22Rv1 (cell line): ENCODE results near the gene BIN1.

Source experiments
- H3K27ac ChIP-seq: fragments of 450-650 bp; 2 replicates; pipeline ENCODE4 v1.5.1; 2017
- ZFX ChIP-seq: fragments of 450-650 bp; IDR thresholded peaks from 2 replicates; pipeline ENCODE4 v1.6.1; 2017; ENCODE audit warnings: antibody characterized with exemption, borderline replicate concordance
- TF ChIP-seq, protein P1 (sequence below): fragments of 450-650 bp; IDR thresholded peaks from 2 replicates; pipeline ENCODE4 v1.5.1; 2017; ENCODE audit warnings: mild to moderate bottlenecking

BIN1 gene

GRCh38 chr2:127078028-127078427, 28.9 kb downstream of the BIN1 start:
- TF ChIP-seq, protein P1, sequence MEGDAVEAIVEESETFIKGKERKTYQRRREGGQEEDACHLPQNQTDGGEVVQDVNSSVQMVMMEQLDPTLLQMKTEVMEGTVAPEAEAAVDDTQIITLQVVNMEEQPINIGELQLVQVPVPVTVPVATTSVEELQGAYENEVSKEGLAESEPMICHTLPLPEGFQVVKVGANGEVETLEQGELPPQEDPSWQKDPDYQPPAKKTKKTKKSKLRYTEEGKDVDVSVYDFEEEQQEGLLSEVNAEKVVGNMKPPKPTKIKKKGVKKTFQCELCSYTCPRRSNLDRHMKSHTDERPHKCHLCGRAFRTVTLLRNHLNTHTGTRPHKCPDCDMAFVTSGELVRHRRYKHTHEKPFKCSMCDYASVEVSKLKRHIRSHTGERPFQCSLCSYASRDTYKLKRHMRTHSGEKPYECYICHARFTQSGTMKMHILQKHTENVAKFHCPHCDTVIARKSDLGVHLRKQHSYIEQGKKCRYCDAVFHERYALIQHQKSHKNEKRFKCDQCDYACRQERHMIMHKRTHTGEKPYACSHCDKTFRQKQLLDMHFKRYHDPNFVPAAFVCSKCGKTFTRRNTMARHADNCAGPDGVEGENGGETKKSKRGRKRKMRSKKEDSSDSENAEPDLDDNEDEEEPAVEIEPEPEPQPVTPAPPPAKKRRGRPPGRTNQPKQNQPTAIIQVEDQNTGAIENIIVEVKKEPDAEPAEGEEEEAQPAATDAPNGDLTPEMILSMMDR, result no peak
- no peak for TF ChIP-seq ZFX

GRCh38 chr2:127076924-127077323, 30.0 kb downstream of the BIN1 start:
- no peak overlapping the region for H3K27ac ChIP-seq
- TF ChIP-seq, protein P1, result no peak
- no peak for TF ChIP-seq ZFX

More at GRCh38 chr2:127078028-127078427, 28.9 kb downstream of the BIN1 start:
- H3K27ac ChIP-seq, result no peak overlapping the region

- no peak for TF ChIP-seq ZFX
- TF ChIP-seq, protein P1, result no peak
- H3K27ac ChIP-seq, result no peak overlapping the region
These were observed 30.7 kb downstream of the BIN1 start for GRCh38 chr2:127076290-127076689.

- no peak overlapping the region for H3K27ac ChIP-seq
- no peak for TF ChIP-seq ZFX
- TF ChIP-seq, protein P1, result no peak
These were observed 31.1 kb downstream of the BIN1 start for GRCh38 chr2:127075821-127076220.

DNA sequence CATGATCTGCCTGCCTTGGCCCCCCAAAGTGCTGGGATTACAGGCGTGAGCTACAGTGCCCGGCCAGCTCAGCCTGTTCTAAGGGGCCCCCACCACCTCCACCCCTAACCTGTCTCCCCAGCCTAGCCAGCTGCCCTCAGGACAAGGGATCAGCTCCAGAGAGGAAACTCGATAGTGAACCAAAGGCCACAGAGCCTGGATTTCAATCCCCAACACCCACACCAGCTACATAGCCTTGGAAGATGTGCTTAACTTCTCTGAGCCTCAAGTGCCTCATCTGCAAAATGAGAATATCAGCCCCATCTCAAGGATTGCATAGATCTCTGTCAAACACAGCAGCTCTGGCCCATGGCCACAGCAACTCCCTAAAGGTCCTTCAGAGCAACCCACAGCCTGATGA, 32.0 kb downstream of the BIN1 start:
- no peak overlapping the region for H3K27ac ChIP-seq

DNA sequence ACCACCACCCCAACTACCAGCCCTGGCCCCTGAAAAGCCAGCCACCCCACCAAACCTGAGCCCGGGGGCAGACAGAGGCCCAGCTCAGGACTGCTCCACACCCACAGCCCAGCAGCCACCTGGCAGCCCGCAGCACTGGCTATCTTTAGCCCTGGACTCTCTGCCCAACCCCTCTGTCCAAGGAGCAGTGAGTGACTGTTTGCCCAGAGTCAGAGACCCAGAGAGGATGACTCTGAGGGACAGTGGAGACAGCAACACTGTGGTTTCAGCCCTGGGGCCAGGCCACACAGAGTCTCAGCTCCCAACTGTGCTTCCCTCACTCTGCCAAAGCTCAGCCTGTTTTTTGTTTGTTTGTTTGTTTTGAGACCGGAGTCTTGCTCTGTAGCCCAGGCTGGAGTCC, 32.6 kb downstream of the BIN1 start:
- H3K27ac ChIP-seq, result no peak overlapping the region
- TF ChIP-seq ZFX, result no peak
- TF ChIP-seq, protein P1, result no peak

More for the DNA sequence above, 32.0 kb downstream of the BIN1 start:
- no peak for TF ChIP-seq ZFX
- TF ChIP-seq, protein P1, result no peak

DNA sequence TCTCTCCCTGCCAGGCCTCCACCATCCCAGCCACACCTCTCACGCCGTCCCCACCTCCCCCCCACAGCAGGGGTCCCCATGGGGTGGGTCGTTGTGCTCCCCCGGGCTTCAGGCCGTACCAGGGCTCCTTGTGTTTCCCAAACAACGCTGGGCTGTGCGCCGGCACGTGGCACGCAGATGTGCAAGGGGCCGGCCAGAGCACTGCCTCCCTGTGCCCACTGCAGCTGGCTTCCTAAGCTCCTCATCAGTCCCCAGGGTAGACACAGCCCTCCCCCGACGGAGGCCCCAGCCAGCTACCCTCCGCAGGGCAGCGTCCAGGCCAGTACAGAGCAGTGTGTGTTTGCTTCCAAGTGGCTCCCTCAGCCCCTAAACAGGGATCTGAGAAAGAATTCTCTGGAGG, 34.0 kb downstream of the BIN1 start:
- TF ChIP-seq ZFX, result no peak
- TF ChIP-seq, protein P1, result no peak
- H3K27ac ChIP-seq, result no peak overlapping the region
